LHCN-M2 (cell line): ENCODE data around the gene ATXN2L. TPM values are rescaled to one million over a fixed set of nuclear protein-coding genes. Genes with fewer than 3 reads are reported as not detected.
"Not testable (repeated sequence)": the region's sequence is repeated elsewhere in the genome, so short reads cannot be mapped to it uniquely, and the experiment has no call there.

Experiments used
- DNase-seq: peaks from one replicate; pipeline ENCODE4 v3.0.0-alpha.2; 2012; ENCODE audit warnings: low read depth
- total RNA-seq: library from RNA; depleted of rRNA; stranded (reverse); fragments of >200 nt; gene quantifications from 2 replicates; pipeline ENCODE4 v1.2.3, GENCODE V29; 2014

The ATXN2L gene
- total RNA-seq, 1 experiment from 2014 or later = 54.5 TPM

GRCh38 chr16:28867241-28867640 lies 44.4 kb downstream of the ATXN2L start:
- no peak for DNase-seq

- not testable (repeated sequence) for DNase-seq
Observed at GRCh38 chr16:28867646-28868045, 44.8 kb downstream of the ATXN2L start.

GRCh38 chr16:28869201-28869600 lies 46.4 kb downstream of the ATXN2L start:
- no peak for DNase-seq

- no peak for DNase-seq
Observed at GRCh38 chr16:28872952-28873351, 50.2 kb downstream of the ATXN2L start.

- DNase-seq = no peak
Observed at GRCh38 chr16:28873543-28874201, 50.9 kb downstream of the ATXN2L start.

- DNase-seq = no peak
Observed at GRCh38 chr16:28874406-28874805, 51.6 kb downstream of the ATXN2L start.

GRCh38 chr16:28875134-28876018 lies 52.6 kb downstream of the ATXN2L start:
- peak; percentile 86 for DNase-seq

- no peak for DNase-seq
Observed at GRCh38 chr16:28876019-28876659, 53.3 kb downstream of the ATXN2L start.

- DNase-seq = peak; percentile 72
Observed at GRCh38 chr16:28876973-28877654, 54.3 kb downstream of the ATXN2L start.

- DNase-seq = no peak
Observed at GRCh38 chr16:28877655-28878000, 54.8 kb downstream of the ATXN2L start.

- DNase-seq = no peak
Observed at GRCh38 chr16:28878083-28878926, 55.5 kb downstream of the ATXN2L start, which contains the start of gene ATP2A1. Gene ATP2A1 (plus strand): TSS chr16:28878488. CDS start chr16:28878672, 184 bp downstream.

- no peak for DNase-seq
Observed at GRCh38 chr16:28879261-28879840, 56.6 kb downstream of the ATXN2L start.

- DNase-seq = peak; percentile 88
Observed at GRCh38 chr16:28879841-28880588, 57.2 kb downstream of the ATXN2L start.

GRCh38 chr16:28880589-28880915 lies 57.8 kb downstream of the ATXN2L start:
- no peak for DNase-seq

GRCh38 chr16:28880955-28881354 lies 58.2 kb downstream of the ATXN2L start:
- no peak for DNase-seq

- DNase-seq = not testable (repeated sequence)
Observed at GRCh38 chr16:28881565-28881964, 58.8 kb downstream of the ATXN2L start.

- no peak for DNase-seq
Observed at GRCh38 chr16:28882551-28883160, 59.9 kb downstream of the ATXN2L start.

- no peak for DNase-seq
Observed at GRCh38 chr16:28883221-28883996, 60.6 kb downstream of the ATXN2L start.

- no peak for DNase-seq
Observed at GRCh38 chr16:28884045-28884444, 61.2 kb downstream of the ATXN2L start.
